Stomach smooth muscle (tissue), 2 donors: Measurements from ENCODE around the gene ADAMTSL1.

Source experiments
- H3K27ac ChIP-seq: one replicate; pipeline ENCODE4 v1.7.0; 2013; ENCODE audit warnings: mild to moderate bottlenecking, low read length, inconsistent platforms
- H3K27me3 ChIP-seq, 2 donors: one replicate each; pipeline ENCODE4 v1.7.0; 2013; ENCODE audit warnings: low read length in 2 of 2; ENCODE audit not compliant: insufficient read depth in 2 of 2, control insufficient read depth in 1 of 2
- H3K36me3 ChIP-seq, 2 donors: one replicate each; pipeline ENCODE4 v1.7.0; 2013; ENCODE audit warnings: low read length in 2 of 2; ENCODE audit not compliant: control insufficient read depth in 2 of 2, insufficient read depth in 2 of 2
- H3K4me1 ChIP-seq: one replicate; pipeline ENCODE4 v1.7.0; 2013; ENCODE audit warnings: low read length; ENCODE audit not compliant: control insufficient read depth, insufficient read depth
- H3K4me3 ChIP-seq, 2 donors: one replicate each; pipeline ENCODE4 v1.7.0; 2013; ENCODE audit warnings: low read length in 2 of 2
- H3K9ac ChIP-seq, 2 donors: one replicate each; pipeline ENCODE4 v1.7.0; 2013; ENCODE audit warnings: low read length in 2 of 2, mild to moderate bottlenecking in 1 of 2
- H3K9me3 ChIP-seq, 2 donors: one replicate each; pipeline ENCODE4 v1.7.0; 2013; ENCODE audit warnings: low read length in 2 of 2; ENCODE audit not compliant: control insufficient read depth in 2 of 2
- donor health status: healthy.
- donor health status: Pancreatic carcinoma.

The ADAMTSL1 gene

GRCh38 chr9:18770131-18770908 is 296.4 kb downstream of the ADAMTSL1 start:
- no peaks in the 10 kb centered on the region for H3K36me3 ChIP-seq
- H3K27ac ChIP-seq: peak overlapping the region; percentile 24
- peaks cover 18% of the 10 kb centered on the region for H3K4me1 ChIP-seq
- no peak overlapping the region for H3K9ac ChIP-seq
- no peaks in the 10 kb centered on the region for H3K27me3 ChIP-seq
- no peaks in the 10 kb centered on the region for H3K9me3 ChIP-seq
- H3K4me3 ChIP-seq: peak overlapping the region in 1 of 2 donors; percentile 9

GRCh38 chr9:18771011-18771410 is 297.1 kb downstream of the ADAMTSL1 start:
- peak overlapping the region in 1 of 2 donors; percentile 9 for H3K4me3 ChIP-seq
- no peaks in the 10 kb centered on the region for H3K9me3 ChIP-seq
- H3K4me1 ChIP-seq: peaks cover 22% of the 10 kb centered on the region
- no peaks in the 10 kb centered on the region for H3K36me3 ChIP-seq
- H3K27ac ChIP-seq: peak overlapping the region; percentile 24
- no peak overlapping the region for H3K9ac ChIP-seq
- H3K27me3 ChIP-seq: no peaks in the 10 kb centered on the region

DNA sequence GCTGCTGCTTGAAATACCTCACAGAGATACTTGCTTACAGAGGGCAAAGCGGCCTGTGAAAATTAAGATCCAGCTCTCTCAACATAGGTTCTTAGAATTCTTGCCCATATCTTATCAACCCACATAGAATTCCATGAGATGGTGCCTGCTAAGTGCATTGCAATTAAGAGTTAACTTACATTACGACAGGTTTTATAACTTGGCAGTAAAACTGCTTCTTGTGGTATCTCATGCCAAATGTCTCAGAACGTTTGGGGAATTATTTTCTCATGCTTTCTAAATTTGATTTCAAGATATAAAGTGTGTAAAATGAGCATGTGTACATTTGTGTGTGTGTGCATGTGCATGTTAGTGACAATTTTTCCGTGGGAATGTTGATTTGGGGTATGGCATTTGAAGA is 297.8 kb downstream of the ADAMTSL1 start:
- Histone ChIP-seq H3K4me1 (peaks cover 26% of the 10 kb centered on the region), H3K9ac (no peak overlapping the region), H3K36me3 (no peaks in the 10 kb centered on the region), H3K9me3 (no peaks in the 10 kb centered on the region), H3K27me3 (no peaks in the 10 kb centered on the region), H3K27ac (no peak overlapping the region), H3K4me3 (no peak overlapping the region)

GRCh38 chr9:18775241-18775640 is 301.3 kb downstream of the ADAMTSL1 start:
- Histone ChIP-seq H3K27ac (no peak overlapping the region), H3K4me3 (no peak overlapping the region), H3K27me3 (no peaks in the 10 kb centered on the region), H3K9ac (no peak overlapping the region), H3K9me3 (no peaks in the 10 kb centered on the region), H3K4me1 (peaks cover 26% of the 10 kb centered on the region), H3K36me3 (no peaks in the 10 kb centered on the region)

DNA sequence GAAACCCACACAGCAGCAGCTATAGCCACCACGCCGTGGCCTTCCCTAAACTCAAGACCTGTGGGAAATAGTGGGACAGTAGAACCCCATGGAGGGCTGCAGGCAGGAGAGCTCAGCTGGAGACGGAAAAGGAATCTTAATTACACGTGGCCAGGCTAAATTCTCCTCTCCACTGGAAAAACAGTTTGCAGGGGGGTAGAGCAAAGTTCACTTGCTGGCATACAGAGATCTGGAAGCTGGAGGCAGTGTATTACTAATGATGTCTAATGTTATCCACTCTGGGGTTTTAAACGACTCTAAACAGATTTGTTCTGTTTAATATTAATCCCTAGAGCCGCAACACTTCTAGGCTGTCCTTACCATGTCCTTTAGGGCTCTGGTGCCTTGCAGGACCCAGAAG is 302.0 kb downstream of the ADAMTSL1 start:
- Histone ChIP-seq H3K9ac (peak overlapping the region in 1 of 2 donors; percentile 21), H3K4me3 (no peak overlapping the region), H3K9me3 (no peaks in the 10 kb centered on the region), H3K27ac (no peak overlapping the region), H3K4me1 (peaks cover 20% of the 10 kb centered on the region), H3K36me3 (no peaks in the 10 kb centered on the region), H3K27me3 (no peaks in the 10 kb centered on the region)

GRCh38 chr9:18776836-18777820 is 303.2 kb downstream of the ADAMTSL1 start:
- no peaks in the 10 kb centered on the region for H3K9me3 ChIP-seq
- H3K4me3 ChIP-seq: no peak overlapping the region
- no peak overlapping the region for H3K27ac ChIP-seq
- no peak overlapping the region for H3K9ac ChIP-seq
- H3K27me3 ChIP-seq: no peaks in the 10 kb centered on the region
- peaks cover 8% of the 10 kb centered on the region for H3K4me1 ChIP-seq
- H3K36me3 ChIP-seq: no peaks in the 10 kb centered on the region

DNA sequence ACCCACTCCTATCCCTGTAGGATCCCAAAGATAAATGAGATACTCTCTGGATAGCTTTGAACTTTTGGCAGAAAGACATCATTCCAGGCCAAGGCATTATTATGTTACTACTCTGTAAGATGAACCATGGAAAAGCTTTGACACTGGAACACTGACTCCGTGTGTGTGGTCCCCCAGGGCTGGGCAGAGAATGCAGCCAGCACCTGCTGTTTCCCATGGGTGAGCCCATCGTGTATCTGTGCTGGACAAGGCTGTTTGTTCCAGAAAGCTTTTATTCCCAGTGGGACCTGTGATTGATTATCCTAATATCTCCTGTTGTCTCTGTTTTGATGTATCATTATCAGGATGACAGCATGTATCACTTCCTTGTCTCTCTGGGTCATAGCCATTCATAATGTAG is 304.2 kb downstream of the ADAMTSL1 start:
- no peak overlapping the region for H3K27ac ChIP-seq
- H3K36me3 ChIP-seq: no peaks in the 10 kb centered on the region
- no peaks in the 10 kb centered on the region for H3K9me3 ChIP-seq
- H3K4me3 ChIP-seq: no peak overlapping the region
- no peaks in the 10 kb centered on the region for H3K27me3 ChIP-seq
- H3K9ac ChIP-seq: no peak overlapping the region
- H3K4me1 ChIP-seq: peaks cover 8% of the 10 kb centered on the region

- H3K27me3 ChIP-seq: no peaks in the 10 kb centered on the region
- no peaks in the 10 kb centered on the region for H3K9me3 ChIP-seq
- no peak overlapping the region for H3K27ac ChIP-seq
- H3K4me3 ChIP-seq: no peak overlapping the region
- H3K4me1 ChIP-seq: peaks cover 8% of the 10 kb centered on the region
- no peaks in the 10 kb centered on the region for H3K36me3 ChIP-seq
- H3K9ac ChIP-seq: no peak overlapping the region
Measured at GRCh38 chr9:18778846-18779245, 304.9 kb downstream of the ADAMTSL1 start.

- Histone ChIP-seq H3K4me1 (peaks cover 9% of the 10 kb centered on the region), H3K36me3 (no peaks in the 10 kb centered on the region), H3K27me3 (no peaks in the 10 kb centered on the region), H3K27ac (no peak overlapping the region), H3K9ac (no peak overlapping the region), H3K4me3 (no peak overlapping the region), H3K9me3 (no peaks in the 10 kb centered on the region)
Measured at GRCh38 chr9:18783909-18784308, 310.0 kb downstream of the ADAMTSL1 start.

- H3K36me3 ChIP-seq: no peaks in the 10 kb centered on the region
- no peak overlapping the region for H3K4me3 ChIP-seq
- no peak overlapping the region for H3K9ac ChIP-seq
- no peaks in the 10 kb centered on the region for H3K9me3 ChIP-seq
- H3K27me3 ChIP-seq: no peaks in the 10 kb centered on the region
- peak overlapping the region; percentile 56 for H3K27ac ChIP-seq
- peaks cover 10% of the 10 kb centered on the region for H3K4me1 ChIP-seq
Measured at GRCh38 chr9:18785604-18786003, 311.7 kb downstream of the ADAMTSL1 start.
